ENCODE data around the gene ARRDC5. TPM values are rescaled to one million over a fixed set of nuclear protein-coding genes. Genes with fewer than 3 reads are reported as not detected.
A peak's percentile ranks its signal among the peaks of the same experiment; 100 is the strongest.
"Not testable (repeated sequence)": the region's sequence is repeated elsewhere in the genome, so short reads cannot be mapped to it uniquely, and the experiment has no call there.

The ARRDC5 gene
- total RNA-seq, 1 donor from 2014 or later, result not detected

DNA sequence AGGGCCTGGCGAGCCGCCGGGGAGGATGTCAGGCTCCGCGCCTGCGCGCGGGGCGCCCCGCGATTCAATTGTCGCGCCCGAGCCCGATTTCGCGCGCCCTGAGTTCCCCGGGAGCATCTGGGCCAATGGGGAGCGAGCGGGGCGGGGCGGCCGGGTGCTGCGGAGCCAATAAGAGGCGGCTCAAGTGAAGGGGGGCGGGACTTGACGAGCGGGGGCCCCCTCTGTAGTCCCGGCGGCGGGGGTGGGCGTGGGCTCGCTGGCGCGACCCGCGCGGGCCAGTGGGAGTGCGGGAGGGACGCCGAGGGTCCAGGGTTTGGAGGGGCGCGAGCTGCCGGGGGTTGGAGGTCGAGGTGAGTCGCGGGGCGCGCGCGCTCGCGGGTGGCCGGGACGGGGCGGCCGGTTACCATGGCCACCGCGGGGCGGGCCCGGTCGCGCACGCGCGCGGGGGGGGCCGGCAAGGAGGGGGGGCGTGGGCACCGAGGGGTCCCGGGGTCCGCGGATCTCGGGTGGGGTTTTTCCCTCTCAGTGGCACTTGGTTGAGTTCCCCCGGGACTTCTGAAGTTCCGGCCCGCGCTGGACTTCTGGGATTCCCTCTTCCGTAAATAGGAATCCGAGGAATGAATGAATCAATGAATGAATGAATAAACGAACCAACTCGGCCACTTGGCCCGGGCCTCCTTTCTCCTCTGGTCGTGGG lies 7.3 kb upstream of the ARRDC5 start:
- ATAC-seq, result peak; percentile 75

GRCh38 chr19:4909156-4909896 lies 6.6 kb upstream of the ARRDC5 start, which contains the start of gene UHRF1:
UHRF1 (plus strand) TSS chr19:4909501; CDS start chr19:4910886, 1,385 bp downstream.
- no peak for ATAC-seq

DNA sequence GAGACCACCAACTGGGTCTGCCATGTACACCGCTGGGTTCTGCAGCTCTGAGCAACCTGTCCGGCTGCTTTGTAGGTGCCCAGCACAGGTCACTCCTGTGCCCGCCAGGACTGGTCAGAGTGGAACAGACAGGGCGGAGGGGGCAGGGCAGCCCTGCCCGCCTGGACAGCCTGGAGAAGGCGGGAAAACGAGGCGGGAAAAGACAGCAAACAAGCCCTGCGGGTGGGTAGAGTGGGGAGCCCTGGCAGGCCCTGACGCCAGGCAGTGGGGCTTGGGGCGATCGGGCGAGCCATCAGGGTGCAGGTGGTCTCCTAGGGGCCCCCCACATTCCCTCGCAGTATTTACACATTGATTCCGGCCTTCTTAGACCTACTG lies 6.1 kb upstream of the ARRDC5 start:
- ATAC-seq, result no peak

DNA sequence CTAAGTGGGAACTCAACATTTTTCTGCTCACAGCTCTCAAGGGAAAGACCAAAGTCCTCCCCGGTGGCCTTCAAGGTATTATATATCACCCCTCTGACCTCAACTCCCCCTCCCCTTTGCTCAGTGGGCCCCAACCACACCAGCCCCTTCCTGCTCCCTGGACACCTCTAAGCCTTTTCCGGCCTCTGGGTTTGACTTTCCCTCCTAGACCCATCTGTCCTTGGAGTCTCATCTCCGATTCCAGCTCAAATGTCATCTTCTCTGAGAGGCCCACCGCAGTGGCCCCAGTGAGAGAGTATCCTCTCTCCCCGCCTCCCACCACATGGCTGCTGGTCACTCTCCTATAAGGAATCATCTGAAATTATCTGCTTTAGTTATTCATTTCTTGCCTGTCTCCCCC lies 5.7 kb upstream of the ARRDC5 start:
- ATAC-seq, result no peak

DNA sequence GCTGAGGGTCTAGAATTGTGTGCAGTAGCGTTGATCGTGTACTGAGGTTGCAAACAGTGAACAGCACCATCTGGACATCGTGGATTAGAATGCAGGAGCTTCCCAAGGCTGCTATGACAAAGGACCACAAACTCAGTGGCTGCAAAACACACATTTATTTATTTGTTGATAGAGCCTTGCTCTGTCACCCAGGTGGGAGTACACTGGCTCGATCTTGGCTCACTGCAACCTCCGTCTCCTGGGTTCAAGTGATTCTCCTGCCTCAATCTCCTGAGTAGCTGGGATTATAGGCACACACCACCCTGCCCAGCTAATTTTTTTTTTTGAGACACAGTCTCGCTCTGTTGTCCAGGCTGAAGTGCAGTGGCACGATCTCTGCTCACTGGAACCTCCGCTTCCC lies 4.3 kb upstream of the ARRDC5 start:
- no peak for ATAC-seq

GRCh38 chr19:4904481-4904880 lies 1.8 kb upstream of the ARRDC5 start:
- ATAC-seq, result no peak

DNA sequence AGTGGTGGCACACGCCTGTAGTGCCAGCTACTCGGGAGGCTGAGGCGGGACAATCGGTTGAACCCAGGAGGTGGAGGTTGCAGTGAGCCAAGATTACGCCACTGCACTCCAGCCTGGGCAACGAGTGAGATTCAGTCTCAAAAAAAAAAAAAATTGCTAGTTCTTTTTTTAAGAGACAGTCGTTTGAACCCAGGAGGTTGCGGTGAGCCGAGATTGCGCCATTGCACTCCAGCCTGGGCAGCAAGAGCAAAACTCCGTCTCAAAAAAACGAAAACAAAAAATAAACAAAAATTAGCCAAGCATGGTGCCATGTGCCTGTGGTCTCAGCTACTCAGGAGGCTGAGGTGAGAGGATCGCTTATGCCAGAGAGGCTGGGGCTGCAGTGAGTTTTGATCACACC lies 1.8 kb downstream of the ARRDC5 start:
- ATAC-seq, result not testable (repeated sequence)

DNA sequence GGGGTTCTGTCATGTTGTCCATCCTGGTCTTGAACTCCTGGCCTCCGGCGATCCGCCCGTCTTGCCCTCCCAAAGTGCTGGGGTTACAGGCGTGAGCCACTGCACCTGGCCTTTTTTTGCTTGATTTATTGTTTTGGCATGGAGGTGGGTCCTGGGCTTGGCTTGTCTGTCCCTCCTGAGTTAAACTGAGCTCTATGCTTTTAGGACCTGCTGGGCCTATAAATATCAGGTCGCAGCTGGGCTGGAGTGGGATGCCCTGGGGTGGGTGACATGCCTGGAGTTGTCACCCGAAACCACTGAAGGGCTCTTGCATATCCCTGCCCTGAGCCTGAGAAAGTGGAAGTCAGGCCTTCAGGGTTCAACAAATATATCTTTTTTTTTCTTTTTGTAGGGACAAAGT lies 5.5 kb downstream of the ARRDC5 start:
- ATAC-seq, result no peak

- peak; percentile 68 for ATAC-seq
Observed at GRCh38 chr19:4896372-4896771, 6.3 kb downstream of the ARRDC5 start.

- not testable (repeated sequence) for ATAC-seq
Observed at GRCh38 chr19:4892962-4893361, 9.7 kb downstream of the ARRDC5 start.

GRCh38 chr19:4891066-4891465 lies 11.6 kb downstream of the ARRDC5 start:
- no peak for ATAC-seq

DNA sequence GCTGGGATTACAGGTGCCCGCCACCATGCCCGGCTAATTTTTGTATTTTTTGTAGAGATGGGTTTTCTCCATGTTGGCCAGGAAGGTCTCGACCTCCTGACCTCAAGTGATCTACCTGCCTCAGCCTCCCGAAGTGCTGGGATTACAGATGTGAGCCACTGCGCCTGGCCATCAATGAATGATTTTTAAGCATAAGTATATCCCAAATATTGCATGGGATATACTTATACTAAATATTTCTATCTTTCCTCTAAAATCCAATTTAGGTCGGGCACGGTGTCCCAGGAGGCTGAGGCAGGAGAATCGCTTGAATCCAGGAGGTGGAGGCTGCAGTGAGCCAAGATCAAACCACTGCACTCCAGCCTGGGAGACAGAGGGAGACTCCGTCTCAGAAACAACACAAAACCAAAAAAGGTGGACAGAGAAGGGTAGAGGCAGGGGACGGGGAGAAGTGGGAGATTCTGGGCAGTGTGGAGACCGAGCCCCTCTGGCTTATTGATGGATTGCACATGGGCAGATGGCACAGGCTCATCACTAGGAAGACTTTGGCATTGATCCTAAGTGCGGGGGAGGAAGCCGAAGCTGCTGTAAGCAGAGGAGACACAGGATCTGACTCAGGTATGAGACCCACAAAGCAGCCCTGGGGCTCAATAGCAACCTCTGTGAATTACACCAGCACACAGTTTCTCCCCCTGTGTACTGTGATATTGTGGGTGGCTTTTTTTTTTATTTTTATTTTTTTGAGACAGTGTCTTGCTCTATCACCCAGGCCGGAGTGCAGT lies 13.5 kb downstream of the ARRDC5 start:
- peak; percentile 36 for ATAC-seq

DNA sequence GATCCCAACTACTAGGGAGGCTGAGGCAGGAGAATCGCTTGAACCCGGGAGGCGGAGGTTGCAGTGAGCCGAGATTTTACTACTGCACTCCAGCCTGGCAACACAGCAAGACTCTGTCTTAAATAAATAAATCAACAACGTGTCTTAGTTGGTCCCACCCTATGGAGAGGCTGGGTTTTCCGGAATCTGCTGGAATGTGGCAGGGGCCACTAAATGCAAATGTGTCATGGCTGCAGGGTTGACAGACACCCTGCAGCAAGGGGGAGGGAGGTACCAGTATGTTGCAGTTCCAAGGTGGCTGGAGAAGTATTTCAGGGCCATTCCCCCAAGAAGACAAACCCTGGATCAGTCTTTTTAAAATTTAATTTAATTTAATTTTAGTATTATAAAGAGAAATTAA lies 14.9 kb downstream of the ARRDC5 start:
- not testable (repeated sequence) for ATAC-seq

DNA sequence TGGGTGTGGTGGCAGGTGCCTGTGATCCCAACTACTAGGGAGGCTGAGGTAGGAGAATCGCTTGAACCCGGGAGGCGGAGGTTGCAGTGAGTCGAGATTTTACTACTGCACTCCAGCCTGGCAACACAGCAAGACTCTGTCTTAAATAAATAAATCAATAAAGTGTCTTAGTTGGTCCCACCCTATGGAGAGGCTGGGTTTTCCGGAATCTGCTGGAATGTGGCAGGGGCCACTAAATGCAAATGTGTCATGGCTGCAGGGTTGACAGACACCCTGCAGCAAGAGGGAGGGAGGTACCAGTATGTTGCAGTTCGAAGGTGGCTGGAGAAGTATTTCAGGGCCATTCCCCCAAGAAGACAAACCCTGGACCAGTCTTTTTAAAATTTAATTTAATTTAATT lies 17.7 kb downstream of the ARRDC5 start:
- ATAC-seq, result not testable (repeated sequence)

GRCh38 chr19:4882874-4883273 lies 19.8 kb downstream of the ARRDC5 start:
- ATAC-seq, result not testable (repeated sequence)

DNA sequence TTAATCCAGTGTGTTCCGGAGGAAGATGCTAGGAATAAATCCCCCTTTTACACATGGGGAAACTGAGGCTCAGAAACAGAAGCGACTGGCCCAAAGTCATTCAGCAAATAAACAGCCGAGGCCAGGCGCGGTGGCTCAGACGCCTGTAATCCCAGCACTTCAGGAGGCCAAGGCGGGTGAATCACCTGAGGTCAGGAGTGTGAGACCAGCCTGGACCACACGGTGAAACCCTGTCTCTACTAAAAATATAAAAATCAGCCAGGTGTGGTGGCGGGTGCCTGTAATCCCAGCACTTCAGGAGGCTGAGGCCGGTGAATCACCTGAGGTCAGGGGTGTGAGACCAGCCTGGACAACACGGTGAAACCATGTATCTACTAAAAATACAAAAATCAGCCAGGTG lies 23.7 kb downstream of the ARRDC5 start:
- no peak for ATAC-seq

DNA sequence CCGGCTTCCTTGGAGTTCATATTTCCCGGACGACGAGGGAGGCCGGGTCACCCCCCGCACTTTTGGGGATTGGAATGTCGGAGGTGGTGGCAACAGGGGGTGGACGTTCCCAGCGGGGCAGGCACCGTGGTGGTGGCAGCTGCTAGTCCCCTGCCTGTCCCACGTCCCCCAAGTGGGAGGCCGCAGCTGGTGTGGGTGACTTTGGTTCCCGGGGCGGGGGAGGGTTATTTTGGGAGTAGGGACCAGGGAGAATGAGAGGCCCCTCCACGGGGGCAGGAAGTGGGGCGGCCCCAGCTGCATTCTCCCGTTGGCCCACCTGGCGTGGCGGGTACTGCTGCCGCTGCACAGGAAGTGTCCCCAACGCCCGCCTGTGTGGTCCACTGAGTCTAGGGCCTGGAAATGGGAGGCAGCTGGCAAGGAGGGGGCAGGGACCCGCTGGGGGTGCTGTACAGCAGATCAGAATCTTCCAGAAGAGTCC lies 24.2 kb downstream of the ARRDC5 start:
- ATAC-seq, result peak; percentile 15

DNA sequence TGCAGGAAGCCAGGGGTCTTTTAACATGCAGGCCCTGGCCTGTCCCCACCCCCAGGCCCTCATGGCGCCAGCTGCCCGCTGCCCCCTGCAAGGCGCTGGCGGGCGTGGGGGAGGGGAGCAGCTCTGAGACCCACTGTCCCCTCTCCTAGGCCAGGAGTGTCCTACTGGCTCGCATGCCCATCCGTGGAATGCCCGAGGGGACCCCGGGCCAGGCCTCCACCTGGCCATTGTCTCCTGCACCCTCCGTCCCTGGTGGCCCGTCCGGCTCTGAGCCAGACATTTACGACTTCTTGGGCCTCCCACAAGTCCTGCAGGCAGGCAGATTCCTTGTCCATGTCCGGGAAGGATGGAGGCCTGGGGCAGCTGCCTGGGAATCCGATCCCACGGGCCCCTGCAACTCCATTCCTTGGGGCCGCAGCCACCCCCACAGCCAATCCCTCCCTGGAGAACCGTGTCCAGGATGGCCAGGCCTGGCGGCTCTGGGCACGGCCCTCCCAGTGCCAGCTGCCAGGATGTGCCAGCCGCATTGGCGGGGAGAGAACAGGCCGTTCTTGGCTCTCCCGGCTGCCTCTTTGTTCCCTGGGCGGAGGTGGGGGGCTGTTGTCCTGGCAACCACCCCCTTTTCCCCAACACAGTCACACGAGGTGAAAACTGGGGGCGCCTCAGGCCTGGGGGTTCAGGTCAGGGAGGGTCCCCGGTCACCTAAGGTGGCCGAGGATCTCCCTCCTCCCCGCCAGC lies 24.8 kb downstream of the ARRDC5 start:
- peak; percentile 46 for ATAC-seq

DNA sequence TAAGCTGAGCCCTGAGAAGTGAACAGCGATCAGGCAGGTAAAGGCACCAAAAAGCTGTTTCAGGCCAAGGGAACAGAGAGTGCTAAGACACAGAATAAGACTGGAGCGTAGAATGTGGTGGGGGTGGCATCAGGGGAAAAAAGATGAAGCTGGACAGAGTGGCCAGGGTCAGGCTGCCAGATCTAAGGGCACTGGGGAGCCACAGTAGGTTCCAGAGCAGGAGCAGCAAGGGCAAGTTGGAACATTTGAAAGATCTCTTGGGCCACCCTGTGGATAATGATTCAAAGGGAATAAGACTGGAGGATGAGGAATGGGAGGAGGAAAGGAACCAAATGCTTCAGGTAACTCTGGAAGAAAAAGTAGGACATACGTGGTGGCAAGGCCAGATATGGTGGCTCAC lies 28.8 kb downstream of the ARRDC5 start:
- no peak for ATAC-seq

- ATAC-seq, result no peak
Observed at GRCh38 chr19:4871711-4872110, 31.0 kb downstream of the ARRDC5 start.

DNA sequence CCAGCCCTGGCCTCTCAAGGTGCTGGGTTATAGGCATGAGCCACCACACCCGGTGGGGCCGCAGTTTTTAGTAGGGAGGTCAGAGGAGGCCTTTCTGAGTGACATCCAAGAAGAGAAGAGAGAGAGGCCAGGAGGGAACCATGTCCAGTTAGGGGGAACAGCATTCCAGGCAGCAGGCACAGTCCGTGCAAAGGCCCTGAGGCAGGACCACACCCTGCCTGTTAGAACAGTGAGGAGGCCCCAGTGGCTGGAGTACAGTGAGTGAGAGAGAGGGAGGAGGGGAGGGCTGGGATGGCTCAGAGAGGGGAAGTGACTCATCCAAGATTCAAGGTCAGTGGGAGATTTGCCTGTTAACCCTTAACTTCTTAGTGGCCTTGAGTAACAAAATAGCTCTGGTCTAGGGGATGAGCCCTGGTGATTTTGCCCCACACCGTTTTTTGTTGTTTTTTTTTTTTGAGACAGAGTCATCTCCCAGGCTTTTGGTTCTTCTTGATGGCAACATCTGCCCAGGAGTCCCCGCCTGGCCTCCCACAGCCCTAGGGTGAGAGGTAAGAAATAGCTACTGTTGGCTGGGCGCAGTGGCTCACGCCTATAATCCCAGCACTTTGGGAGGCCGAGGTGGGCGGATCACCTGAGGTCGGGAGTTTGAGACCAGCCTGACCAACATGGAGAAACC lies 32.5 kb downstream of the ARRDC5 start:
- peak; percentile 67 for ATAC-seq

DNA sequence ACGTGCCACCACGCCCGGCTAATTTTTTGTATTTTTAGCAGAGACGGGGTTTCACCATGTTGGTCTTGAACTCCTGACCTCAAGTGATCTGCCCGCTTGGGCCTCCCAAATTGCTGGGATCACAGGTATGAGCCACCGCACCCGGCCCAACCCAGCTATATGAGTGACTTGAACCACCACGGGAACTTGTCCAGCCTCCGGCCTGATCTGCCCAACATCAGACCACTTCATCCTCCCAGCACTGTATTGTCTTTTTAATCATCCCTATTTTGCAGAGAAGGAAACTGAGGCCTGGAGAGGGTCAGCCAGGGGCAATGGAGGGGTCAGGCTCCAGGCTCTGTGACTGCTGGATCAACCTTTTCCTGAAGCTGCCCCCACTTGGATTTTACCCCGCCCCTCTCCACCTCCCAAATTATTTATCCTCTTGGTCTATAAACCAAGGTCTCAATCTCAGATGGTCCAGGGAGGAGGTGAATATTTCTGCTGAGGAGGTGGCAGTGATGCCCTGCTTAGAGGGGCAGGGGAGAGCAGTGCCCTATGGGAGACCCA lies 34.3 kb downstream of the ARRDC5 start:
- no peak for ATAC-seq

Measured in esophagus mucosa (tissue), 1 donor.